C4-2B (cell line): ENCODE data around the gene MKNK1.

Experiments used
- ZFX ChIP-seq: fragments of 450-650 bp; IDR thresholded peaks from 2 replicates; pipeline ENCODE4 v1.6.1; 2017
- TF ChIP-seq, protein P1 (sequence below): fragments of 450-650 bp; conservative IDR thresholded peaks from 2 replicates; pipeline ENCODE4 v1.5.1; 2017; ENCODE audit warnings: mild to moderate bottlenecking

DNA sequence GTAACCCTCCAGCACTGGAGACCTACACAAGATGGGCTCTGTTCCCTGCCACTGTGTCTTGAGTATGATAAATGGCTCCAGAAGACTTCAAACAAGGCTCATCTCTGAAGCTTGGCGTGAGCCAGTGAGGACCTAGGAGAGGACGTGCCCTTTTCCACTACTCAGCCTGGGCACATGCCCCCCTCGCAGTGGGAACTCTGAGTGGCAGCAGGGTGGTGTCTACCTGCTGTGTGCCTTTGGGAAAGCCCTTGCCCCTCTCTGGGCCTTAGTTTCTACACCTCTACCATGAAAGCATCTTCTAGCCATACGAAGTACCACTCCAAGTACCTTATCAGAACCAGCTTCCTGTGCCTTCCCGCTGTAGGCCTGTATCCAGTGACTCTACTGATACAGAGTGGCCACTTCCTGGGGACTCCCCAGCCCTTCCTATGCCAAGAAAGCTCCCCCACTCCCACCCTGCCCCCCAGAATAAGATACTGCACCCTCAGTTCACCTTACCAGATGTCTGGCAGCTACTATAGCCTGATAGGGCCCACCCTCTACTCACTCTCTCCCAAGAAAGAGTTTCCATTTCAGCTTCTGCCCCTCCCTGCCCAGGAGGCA is 15.7 kb upstream of the MKNK1 start:
- TF ChIP-seq, protein P1, sequence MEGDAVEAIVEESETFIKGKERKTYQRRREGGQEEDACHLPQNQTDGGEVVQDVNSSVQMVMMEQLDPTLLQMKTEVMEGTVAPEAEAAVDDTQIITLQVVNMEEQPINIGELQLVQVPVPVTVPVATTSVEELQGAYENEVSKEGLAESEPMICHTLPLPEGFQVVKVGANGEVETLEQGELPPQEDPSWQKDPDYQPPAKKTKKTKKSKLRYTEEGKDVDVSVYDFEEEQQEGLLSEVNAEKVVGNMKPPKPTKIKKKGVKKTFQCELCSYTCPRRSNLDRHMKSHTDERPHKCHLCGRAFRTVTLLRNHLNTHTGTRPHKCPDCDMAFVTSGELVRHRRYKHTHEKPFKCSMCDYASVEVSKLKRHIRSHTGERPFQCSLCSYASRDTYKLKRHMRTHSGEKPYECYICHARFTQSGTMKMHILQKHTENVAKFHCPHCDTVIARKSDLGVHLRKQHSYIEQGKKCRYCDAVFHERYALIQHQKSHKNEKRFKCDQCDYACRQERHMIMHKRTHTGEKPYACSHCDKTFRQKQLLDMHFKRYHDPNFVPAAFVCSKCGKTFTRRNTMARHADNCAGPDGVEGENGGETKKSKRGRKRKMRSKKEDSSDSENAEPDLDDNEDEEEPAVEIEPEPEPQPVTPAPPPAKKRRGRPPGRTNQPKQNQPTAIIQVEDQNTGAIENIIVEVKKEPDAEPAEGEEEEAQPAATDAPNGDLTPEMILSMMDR: no peak
- TF ChIP-seq ZFX: no peak
